NCI-H1436 treated with DMSO at 0.1 percent for 48 hours (cell line): ENCODE results near the gene RHBDD3.

Experiments
- DNase-seq: peaks from one replicate; lab custom pipeline; 2025; lab: John Stamatoyannopoulos, UW

RHBDD3 gene

DNA sequence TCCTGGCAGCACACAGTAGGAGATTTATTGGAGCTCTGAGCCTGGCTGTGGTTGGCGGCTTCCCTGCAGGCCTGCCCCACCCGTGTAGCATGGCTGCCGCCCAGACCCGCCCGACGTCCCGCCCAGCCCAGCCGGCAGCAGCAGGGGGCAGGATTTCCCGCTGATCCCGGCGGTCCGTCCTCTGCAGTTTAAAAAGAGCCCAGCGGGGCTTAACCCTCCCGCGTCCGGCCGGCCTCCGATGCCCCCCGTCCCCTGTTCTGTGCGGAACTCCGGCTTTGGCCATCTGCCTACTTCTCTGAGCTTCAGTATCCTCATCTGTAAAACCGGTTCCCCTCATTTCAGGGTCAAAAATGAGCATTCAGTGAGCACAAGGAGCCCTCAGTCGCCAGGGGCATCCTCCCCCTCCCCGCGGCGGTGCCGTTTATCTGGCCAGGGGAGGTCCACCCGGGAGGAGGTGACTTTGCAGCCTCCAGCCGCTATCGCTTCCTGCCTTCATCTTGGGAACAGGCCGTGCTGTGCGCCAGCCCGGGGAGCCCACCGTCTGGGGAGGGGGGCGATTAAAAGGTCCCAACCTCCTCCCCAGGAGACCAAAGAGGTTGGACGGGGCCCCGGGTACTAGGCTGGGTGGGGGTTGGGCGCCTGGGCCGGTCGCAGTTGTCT, 38.5 kb upstream of the RHBDD3 start, which contains the start of gene GAS2L1:
TSS of gene GAS2L1 (plus strand) at position 476 of the 660 bp plus-strand sequence. CDS start 1,456 bp downstream, outside the sequence.
- DNase-seq: no peak

DNA sequence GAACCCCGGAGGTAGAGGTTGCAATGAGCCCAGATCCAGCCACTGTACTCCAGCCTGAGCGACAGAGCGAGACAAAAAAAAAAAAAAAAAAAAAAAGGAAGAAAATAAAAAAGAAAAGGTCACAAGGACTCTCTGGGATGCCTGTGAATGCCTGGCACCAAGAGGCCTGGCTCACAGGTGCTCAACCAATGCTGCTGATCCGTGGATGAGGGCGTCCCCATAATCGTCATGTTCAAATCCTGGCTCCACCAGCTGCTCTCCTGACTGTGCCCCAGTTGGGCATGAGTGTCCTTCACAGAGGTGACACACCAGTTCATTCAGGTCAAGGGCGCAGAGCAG, 38.0 kb upstream of the RHBDD3 start:
- DNase-seq: no peak

DNA sequence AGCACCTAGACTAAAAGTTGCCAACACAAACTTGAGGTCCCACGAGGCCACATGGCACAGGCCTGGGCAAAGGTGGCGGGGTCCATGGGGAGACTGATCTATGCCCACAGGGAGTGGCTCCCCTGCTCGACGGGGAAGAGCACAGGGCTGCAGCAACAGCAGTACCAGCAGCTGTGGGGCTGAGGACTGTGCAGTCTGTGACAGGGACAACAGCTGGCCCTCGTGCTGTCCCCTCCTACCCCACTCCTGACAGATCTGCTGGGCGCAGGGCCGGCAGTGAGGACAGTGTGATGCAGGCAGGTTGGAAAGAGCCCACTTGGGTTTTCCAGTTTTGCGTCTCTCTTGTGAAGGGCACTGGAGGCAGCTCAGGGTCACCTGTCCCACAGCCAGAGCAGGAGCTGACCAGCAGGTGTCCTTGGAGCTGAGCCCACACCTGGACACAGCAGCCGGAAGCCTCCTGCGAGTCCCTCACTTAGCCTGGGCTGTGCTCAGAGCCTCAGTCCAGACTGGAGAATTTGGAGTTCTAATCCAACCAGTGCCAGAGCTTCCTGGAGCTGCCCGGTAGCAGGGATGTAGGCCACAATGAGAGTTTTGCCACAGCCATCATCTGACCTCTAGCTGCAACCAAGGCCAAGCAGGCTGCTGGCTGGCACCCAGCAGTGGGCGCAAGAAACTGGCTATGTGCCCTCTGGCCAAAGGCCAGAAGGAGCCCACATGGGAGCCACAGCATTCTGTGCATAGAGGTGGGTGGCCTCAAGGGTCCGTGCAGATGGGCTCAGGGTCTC, 35.1 kb upstream of the RHBDD3 start:
- no peak for DNase-seq

DNA sequence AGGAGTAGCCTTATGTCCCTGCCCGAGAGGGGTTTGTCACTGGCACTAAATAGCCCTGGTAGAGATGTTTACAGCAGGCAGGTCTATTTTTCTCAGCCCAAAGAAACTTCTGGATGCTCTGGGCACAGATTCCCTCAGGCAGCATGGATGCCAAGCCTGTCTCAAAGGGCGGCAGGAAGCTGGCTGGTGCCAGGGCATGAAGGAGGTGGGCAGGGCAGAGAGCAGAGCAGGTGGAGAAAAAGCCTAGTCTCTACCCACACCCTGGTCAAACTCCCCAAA, 34.6 kb upstream of the RHBDD3 start:
- DNase-seq: no peak

DNA sequence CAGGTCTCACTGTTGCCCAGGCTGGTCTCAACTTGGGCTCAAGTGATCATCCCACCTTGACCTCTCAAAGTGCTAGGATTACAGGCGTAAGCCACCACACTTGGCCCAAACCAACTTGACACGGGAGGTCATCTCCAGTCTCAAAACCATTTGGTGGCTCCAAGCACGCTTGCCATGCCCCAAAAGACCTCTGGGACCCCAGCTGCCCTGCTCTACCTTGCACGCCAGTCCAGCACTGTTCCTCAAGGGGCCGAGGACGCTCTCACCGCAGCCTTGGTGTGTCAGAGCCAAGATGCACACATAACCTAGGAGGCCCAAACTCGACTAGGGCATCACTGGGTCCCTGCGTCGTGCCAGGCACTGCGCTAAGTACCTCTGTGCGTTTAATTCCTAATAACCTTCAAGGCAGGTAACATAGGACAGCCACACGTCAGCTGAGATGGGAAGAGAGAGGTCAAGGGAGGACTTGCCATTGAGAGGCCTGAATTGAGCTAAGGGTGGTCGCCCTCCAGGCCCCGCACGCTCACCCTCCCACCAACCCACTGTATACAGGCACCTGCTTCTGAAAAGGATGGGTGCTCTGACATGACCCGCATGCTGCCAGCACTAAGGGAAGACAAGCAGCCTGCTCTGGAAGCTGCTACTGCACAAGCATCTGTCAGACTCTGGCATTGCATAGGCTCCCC, 34.1 kb upstream of the RHBDD3 start:
- no peak for DNase-seq

DNA sequence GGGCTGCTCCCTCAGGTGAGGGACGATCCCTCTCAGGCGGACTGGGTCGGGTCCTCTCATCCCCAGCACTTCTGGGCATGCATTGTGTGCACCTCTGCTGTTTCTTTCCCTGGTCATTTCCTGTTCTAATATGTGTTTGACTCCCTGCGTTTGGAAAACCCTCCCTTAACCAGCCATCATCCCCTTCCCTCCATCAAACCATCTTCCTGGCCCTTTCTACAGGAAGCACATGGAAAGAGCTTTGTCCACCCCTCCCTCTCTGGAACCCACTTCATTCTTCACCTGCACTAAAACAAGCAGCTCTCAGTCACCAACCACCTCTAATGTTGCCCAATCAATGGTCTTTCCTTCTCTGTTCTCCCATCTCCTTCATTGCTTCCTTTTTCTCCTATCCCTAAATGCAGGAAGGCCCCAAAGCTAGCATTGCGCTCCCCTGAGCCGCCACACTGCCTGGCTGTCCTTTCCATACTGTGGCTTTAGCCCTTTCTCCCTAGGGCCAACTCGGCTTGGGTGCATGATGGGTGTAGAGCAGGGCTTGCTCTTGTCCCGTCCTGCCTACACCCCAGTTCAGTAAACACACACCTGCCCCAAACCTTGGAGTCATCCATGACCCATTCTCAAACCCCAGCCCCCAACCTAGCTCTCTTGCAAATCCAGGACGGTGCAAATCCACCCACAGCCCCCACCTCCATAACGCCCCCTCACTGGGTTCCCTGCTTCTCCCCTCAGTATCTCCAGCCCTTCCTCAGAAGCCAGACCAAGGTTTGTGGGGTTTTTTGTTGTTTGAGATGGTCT, 33.2 kb upstream of the RHBDD3 start:
- DNase-seq: no peak

DNA sequence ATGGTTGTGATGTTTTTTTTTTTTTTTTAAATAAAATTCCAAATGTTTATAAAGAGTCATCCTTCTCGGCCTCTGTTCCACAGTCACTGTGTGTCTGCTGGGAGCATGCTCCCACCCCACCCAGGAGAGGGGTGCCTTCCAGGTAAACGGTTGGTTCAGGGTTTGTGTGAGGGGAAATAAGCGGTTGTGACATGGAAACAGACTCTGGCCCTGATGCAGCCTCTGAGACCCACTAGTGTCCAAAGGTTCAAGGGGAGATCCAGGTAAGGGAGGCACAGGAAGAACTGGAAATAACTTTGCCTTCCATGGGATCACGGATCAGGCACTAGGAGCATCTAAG, 32.7 kb upstream of the RHBDD3 start:
- DNase-seq: no peak

DNA sequence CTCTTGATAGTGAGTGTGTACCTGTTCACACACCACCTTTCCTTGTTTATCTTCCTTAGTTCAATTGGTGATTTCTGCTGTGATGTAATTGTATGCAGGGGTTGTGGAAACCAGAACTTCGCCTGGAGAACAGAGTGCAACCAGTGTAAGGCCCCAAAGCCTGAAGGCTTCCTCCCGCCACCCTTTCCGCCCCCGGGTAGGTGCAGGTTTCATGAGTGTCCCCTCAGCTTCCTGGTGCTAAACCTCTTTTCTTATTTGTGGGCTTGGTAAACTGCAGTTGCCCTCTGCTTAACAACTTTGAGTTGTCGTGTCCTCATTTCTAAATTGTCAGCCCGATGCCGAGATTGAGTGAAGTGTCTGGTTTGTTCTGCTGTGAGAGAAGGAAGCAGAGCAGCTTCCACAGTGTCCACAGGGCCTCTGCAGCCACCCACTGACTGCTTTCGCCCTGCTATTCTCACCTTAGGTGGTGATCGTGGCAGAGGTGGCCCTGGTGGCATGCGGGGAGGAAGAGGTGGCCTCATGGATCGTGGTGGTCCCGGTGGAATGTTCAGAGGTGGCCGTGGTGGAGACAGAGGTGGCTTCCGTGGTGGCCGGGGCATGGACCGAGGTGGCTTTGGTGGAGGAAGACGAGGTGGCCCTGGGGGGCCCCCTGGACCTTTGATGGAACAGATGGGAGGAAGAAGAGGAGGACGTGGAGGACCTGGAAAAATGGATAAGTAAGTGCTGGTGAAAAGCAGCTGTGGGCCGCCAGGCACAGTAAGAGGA, 31.5 kb upstream of the RHBDD3 start:
- no peak for DNase-seq

DNA sequence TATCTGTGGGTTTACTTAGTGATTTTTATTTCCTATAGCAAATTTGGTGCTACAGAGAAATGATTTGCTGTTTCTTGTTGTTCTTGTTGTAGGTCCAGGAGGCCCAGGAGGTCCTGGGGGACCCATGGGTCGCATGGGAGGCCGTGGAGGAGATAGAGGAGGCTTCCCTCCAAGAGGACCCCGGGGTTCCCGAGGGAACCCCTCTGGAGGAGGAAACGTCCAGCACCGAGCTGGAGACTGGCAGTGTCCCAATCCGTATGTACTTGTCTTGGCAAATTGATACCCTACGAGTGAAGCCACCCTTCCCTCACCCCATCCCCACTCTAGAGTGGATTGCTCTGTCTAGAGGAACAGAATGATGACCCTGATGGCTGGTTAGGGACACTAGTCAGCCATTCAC, 30.9 kb upstream of the RHBDD3 start:
- DNase-seq: no peak

DNA sequence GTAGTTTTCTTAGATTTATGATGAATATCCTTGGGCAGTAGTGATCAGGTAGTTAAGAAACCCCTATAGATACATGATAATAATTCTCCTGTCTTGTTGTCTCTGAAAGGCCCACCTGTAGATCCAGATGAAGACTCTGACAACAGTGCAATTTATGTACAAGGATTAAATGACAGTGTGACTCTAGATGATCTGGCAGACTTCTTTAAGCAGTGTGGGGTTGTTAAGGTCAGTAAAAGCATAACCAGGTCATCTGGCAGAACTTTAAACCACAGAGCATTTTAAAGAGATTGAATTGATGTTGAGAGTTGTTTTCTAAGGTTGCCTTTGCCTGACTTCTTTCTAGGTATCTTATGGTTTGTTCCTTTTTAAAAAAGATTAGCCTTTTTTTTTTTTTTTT, 24.6 kb upstream of the RHBDD3 start:
- no peak for DNase-seq

DNA sequence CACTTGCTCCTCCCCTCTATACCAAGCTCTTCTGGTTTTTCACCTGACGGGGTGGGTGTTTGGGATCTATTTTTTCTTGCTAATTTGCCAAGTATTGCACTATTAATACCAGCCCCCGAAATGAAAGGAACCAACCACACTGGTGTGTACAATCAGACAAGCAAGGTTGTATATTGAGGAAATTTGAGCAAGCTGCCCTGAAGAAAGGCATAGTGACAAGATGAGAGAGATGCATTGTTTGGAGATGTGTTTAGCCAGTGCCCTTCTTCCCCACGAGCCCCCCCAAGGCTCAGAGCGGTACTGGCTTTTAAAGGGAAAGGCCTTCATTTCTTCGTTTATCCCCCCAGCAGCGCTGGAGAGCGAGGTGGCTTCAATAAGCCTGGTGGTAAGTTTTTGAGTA, 23.4 kb upstream of the RHBDD3 start:
- DNase-seq: no peak

DNA sequence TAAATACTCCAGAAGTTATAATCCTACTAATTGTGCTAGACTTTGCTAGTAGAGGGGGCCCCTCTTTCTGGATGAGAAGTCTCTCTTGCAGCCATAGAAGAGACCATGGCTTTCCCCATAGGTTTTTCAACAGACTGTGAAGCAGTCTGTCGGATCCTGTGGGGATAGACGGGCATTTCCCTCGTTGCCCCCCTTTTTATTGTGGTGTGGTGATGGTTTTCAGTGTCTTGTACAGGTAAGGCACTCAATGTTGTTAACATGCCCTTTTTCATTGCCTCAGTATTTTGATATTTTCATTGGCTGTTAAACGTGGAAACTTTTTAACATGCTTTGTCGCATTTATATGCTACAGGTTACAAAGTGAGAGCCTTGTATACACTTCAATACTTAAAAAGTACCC, 22.3 kb upstream of the RHBDD3 start:
- no peak for DNase-seq

DNA sequence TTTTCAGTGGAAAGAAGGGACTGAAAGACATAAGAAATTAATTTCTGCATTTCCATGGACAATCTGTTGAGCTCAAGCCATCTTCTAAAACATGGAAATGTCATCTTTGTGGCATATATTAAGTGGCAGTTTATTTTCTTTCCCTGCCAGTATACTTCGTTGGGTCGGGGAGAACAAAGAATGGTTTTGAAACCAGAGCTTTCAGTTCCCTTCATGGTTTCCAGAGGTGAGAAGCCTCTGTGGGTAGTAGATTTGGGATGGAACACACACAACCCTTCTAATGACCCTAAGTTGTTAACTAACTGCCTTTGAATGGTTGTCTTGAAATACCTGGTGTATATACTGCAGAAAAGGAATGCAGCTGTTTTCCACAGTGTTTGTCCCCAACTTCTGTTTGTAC, 21.1 kb upstream of the RHBDD3 start:
- DNase-seq: no peak

DNA sequence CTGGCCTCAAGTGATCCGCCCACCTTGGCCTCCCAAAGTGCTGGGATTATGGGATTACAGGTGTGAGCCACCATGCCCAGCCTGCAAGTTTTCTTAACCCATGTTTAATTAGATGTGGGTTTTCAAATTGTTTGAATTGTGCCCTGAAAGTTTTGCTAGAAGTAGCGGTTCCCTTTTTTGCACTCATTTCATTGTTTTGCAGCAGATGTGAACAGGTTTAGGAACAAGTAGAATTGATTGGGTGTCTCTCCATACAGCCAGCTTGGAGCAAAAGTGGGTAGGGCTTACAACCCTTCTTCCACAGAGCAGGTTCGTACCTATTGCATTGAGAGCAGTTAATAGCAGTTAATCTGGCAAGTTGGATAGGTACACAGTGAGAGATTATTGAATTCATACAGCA, 16.4 kb upstream of the RHBDD3 start:
- DNase-seq: no peak

DNA sequence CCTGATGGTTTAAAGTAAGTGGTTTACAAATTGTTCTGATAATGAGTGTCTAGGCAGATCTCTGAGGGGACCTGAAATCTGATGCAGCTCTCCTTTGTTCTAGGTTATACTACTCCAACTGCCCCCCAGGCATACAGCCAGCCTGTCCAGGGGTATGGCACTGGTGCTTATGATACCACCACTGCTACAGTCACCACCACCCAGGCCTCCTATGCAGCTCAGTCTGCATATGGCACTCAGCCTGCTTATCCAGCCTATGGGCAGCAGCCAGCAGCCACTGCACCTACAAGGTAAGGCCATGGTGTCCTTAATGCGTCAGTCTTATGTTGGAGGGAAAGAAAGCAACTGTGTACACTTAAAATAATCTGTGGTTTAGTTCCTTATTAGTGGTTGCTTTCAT, 10.1 kb upstream of the RHBDD3 start:
- no peak for DNase-seq

DNA sequence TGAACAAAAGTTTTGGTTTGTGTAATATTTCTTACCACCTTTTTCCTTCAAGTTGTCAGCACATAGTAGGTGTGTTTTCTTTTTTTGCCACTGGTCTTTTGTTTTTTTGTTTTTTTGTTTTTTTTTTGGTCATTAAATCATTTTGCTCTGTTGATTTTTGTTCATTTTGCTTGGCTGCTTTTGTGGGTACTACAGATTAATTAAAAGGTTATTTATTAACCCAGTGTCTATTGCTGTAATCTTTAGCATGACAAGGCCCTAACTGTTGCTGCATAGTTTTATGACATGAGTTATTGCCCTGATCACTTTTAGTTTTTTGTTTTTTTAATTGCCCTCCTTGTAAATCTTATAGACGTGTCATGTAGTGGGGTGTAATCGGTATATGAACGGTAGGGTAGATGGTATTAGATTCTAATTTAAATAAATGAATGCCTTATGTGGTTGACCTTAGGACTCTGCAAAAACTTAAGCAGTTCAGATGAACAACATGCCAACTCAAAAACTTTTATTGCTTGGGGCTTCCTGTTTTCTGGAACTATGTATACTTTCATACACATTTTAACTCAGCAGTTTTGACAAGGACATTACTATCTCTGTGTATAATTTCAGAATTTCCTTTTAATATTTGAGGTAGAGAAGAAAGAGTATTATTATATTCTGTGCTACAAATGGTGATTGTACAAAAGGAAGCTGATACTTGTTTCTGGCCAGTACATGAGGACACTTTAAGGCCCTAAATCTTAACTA, 8.2 kb upstream of the RHBDD3 start:
- DNase-seq: no peak

DNA sequence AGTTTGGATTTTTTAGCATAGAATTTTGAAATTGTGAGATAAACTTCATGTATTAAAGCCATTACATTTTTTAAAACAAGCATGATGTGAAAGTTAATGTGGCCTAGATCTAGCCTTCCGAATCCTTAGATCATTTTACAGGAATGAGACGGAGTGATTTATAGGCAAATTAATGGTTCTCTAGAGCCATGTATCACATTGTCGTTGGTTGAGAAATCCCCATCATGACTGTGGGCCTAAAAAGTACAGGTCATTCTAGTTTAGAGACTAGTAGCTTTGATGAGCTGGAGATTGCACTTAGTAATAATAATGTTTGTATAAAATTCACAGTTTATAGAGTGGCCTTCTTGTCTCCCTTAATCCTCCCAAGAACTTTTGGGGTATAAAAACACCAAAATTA, 7.4 kb upstream of the RHBDD3 start:
- DNase-seq: no peak

DNA sequence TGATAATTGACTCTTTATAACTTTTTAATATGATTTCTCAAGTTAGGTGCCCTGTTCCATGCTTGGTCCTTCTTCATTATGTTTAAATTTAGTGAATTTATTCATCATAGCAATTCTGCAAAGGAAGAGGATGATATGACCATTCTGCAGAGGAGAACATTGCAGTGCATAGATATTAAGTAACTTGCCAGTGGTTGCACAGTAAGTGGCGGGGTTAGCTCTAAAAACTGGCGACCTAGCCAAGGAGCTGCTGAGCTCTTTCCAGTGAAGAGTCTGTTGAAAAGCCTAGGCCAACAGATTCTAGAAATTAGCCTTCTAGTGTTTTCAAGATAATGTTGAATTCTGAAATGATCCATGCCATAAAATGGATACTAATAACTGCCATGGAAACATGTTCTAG, 4.8 kb upstream of the RHBDD3 start:
- DNase-seq: no peak

DNA sequence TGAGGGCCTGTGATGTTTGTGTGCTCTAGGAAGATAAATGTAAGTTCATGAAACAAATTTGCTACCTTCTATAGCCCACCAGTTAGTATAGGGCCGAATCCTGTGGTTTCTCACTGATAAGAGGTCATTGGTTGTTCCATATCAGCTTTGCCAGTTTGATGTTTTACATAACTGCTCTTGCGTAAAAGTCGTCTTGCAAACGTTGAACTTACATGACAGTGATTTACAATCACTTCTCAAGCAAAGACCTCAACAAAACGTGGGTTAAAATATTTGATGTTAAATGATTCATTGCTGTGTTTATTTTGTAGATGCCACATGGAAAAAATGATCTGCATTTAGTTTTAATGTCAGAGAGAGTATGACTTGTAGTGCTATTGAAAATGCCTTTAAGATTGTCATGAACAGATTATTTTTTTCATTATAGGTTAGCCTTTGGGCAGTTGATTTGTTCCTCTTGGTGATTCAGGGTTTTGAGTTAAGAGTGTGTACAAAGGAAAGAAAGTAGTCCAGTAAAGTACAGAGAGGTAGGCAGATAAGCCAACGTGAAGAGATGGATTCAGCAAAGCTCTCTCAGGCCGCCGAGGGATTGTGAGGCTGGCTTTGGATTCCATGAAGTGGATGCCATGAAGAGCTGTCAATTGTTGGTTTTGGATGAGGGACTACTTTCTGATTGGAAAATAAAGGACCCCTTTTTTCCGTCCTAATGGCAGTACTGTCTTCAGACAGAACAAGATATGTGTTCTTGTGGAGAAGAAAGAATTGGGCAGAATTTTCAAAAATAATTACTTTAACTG, 2.9 kb upstream of the RHBDD3 start:
- DNase-seq: no peak

DNA sequence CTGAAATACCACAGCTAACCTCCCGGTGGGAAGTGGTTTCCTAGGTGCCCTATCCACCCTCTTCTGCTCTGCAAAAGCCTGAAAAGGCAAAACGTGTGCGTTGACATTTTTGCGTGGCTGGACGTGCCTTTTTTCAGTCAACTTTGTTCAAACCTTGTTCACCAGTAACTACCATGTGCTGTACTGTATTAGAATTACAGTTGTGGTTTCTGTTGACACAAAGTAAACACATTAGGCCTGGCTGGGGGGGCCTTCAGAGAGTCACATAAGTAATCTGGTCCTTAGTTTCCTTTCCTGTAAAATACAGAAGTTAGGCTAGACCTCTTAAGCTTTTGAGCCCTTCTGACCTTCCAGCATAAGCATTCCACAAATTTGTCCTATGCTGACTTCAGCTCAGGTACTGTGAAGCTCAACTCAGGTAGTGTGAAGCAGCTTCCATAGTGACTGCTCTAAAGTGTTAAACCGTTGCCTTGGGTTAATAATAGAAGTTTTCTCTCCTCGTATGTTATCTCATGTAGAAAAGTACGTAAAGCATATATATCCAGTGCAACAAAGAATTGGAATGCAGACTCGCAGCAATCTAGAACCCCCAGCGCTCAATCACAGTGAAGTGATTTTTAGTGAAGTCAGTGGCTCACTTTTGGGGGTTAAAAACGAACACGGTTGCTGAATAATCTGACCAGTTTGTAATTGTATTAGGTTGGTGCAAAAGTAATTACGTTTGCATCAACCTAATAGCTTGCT, 2.1 kb upstream of the RHBDD3 start:
- DNase-seq: no peak
